ENCODE measurements around the gene AHCYL2.
"Not testable (repeated sequence)": the region's sequence is repeated elsewhere in the genome, so short reads cannot be mapped to it uniquely, and the experiment has no call there.

Gene AHCYL2

DNA sequence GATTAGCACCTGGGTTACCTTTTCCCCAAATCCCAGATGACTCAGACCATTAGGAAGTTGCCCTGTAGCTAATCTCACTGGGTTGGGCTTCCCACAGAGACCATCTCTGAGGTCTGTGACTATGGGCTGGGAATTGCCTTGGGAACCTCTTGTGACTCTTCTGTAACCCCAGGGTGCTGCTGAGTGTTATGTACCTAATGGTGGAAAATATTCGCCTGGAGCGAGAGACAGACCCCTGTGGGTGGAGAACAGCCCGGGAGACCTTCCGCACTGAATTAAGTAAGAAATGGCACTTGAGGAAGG is 229.4 kb downstream of the AHCYL2 start:
- no peak for DNase-seq (ENCODE audit: low read depth)

DNA sequence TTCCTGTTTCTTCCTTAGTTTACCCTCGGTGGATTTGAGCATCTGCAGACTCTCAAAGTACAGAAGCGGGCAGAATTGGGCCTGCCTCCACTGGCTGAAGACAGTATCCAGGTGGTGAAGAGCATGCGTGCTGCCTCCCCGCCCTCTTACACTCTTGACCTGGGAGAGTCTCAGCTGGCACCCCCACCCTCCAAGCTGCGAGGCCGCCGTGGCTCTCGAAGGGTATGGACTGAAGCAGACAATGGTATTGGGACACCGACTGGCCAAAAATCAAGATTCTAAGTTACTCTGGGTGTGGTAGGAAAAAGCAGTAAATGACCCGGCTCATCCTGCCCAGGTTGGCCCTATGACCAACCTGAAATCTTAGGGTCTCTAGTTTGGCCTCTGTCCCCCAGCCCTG is 231.6 kb downstream of the AHCYL2 start:
- DNase-seq (ENCODE audit: low read depth), result no peak

GRCh38 chr7:129457101-129457500 is 232.3 kb downstream of the AHCYL2 start:
- DNase-seq (ENCODE audit: low read depth), result no peak

DNA sequence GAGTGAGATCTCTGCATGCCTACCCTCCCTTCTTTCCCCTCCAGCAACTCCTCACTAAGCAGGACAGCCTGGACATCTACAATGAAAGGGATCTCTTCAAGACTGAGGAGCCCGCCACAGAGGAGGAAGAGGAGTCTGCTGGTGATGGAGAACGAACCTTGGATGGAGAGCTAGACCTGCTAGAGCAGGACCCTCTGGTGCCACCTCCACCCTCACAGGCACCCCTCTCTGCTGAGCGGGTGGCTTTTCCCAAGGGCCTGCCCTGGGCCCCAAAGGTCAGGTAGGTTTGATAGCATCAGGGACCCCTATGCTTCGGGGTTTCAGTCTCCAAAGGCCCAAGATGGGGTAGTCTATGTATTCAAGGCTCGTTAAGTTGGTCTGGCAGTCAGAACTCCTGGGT is 233.3 kb downstream of the AHCYL2 start:
- no peak for DNase-seq (ENCODE audit: low read depth)

DNA sequence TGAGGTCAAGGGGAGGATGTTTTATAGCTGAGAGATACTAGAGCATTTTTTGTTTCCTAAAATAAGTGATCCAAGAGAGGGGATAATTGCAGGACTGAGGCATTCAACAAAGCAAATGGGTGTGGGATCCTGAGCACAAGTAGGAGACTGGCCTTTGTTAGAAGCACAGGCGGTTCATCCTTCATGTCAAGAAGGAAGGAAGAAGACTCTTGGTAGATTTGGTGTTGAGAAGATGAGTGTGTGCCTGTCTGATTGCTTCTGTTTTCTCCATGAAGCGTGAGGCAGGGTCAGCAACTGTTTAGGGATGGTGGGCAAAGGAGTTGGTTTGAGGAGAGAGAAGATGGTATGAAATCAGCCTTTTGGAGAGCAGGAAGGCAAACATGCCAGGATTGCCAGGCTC is 237.0 kb downstream of the AHCYL2 start:
- no peak for DNase-seq (ENCODE audit: low read depth)

- DNase-seq (ENCODE audit: low read depth), result no peak
These were observed 237.6 kb downstream of the AHCYL2 start for GRCh38 chr7:129462420-129462819.

- no peak for DNase-seq (ENCODE audit: low read depth)
These were observed 239.4 kb downstream of the AHCYL2 start for GRCh38 chr7:129464194-129464593.

DNA sequence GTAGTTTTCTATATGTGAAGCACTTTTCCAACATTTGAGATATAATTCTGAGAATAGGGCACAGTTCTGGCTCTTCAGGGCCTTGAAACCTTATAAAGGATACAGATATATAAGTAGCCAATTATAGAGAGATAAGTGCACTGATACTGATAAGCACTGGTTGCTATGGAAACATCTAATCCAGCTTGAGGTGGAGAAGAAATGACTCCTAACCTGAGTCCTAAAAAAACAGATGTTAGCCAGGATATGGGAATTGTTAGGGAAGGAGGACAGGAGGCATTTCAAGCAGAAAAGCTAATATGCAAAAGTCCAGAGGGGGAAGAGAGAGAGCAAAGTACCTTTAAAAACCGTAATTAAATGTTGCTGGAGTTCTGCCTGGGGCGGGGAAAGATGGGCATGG is 240.2 kb downstream of the AHCYL2 start:
- DNase-seq (ENCODE audit: low read depth), result no peak

DNA sequence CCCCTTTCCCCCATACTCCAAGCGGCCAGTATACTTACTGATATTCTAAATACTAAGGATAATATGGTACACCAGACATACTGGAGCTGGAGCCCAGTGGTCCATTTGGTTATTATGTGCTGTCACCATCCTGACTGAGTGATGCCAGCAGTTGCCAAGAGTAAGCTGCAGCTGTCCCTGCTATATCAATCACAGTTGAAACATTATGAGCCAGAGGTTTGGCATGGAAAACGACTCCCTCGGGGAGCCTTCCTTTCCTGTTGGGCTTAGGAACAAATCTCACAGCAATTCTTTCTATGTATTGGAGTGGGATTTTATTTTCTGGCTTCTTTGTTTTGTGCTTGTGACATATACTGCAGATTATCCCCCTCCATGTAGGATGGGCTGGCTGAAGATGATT is 242.0 kb downstream of the AHCYL2 start:
- no peak for DNase-seq (ENCODE audit: low read depth)

- no peak for DNase-seq (ENCODE audit: low read depth)
These were observed 243.3 kb downstream of the AHCYL2 start for GRCh38 chr7:129468087-129468486.

- DNase-seq (ENCODE audit: low read depth), result no peak
These were observed 243.7 kb downstream of the AHCYL2 start for GRCh38 chr7:129468547-129468946.

GRCh38 chr7:129469930-129470329 is 245.1 kb downstream of the AHCYL2 start:
- no peak for DNase-seq (ENCODE audit: low read depth)

- DNase-seq (ENCODE audit: low read depth), result no peak
These were observed 245.6 kb downstream of the AHCYL2 start for GRCh38 chr7:129470411-129470810.

DNA sequence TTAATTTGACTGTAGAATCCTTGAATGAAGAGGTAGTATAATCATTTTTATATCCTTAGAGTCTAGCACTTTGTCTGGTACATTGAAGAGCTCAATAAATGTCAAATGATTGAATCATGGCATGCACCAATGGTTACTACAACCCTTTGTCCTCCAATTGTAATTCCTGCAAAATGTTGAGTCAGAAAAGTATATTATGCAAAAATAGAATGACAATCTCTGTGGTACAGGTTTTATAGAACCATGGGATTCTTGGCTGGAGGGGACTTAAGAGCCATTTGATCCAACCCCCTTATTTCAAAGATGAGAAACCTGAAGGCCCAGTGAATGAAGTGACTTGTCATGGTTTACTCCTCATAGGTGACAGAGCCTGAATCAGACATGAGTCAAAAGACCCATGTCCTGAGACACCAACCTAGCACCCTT is 246.6 kb downstream of the AHCYL2 start:
- DNase-seq (ENCODE audit: low read depth), result no peak

DNA sequence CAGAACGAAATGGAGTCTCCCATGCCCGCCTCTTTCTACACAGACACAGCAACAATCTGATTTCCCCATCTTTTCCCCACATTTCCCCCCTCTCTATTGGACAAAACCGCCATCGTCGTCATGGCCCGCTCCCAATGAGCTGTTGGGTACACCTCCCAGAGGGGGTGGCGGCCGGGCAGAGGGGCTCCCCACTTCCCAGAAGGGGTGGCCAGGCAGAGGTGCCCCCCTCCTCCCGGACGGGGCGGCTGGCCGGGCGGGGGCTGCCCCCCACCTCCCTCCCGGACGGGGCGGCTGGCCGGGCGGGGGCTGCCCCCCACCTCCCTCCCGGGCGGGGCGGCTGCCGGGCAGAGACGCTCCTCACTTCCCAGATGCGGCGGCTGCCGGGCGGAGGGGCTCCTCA is 251.1 kb downstream of the AHCYL2 start:
- not testable (repeated sequence) for DNase-seq (ENCODE audit: low read depth)

DNA sequence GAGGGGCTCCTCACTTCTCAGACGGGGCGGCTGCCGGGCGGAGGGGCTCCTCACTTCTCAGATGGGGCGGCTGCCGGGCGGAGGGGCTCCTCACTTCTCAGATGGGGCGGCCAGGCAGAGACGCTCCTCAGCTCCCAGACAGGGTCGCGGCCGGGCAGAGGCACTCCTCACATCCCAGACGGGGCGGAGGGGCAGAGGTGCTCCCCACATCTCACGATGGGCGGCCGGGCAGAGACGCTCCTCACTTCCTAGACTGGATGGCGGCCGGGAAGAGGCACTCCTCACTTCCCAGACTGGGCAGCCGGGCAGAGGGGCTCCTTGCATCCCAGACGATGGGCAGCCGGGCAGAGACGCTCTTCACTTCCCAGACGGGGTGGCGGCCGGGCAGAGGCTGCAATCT is 251.6 kb downstream of the AHCYL2 start:
- not testable (repeated sequence) for DNase-seq (ENCODE audit: low read depth)
